VCaP (cell line): ENCODE measurements around the gene STAC3.

Source experiments
- H3K27ac ChIP-seq: fragments of 450-650 bp; 2 replicates; pipeline ENCODE4 v1.5.1; 2017
- TF ChIP-seq, protein P1 (sequence below): fragments of 450-650 bp; conservative IDR thresholded peaks from 2 replicates; pipeline ENCODE4 v1.5.1; 2017; ENCODE audit warnings: mild to moderate bottlenecking, moderate library complexity

Gene STAC3

DNA sequence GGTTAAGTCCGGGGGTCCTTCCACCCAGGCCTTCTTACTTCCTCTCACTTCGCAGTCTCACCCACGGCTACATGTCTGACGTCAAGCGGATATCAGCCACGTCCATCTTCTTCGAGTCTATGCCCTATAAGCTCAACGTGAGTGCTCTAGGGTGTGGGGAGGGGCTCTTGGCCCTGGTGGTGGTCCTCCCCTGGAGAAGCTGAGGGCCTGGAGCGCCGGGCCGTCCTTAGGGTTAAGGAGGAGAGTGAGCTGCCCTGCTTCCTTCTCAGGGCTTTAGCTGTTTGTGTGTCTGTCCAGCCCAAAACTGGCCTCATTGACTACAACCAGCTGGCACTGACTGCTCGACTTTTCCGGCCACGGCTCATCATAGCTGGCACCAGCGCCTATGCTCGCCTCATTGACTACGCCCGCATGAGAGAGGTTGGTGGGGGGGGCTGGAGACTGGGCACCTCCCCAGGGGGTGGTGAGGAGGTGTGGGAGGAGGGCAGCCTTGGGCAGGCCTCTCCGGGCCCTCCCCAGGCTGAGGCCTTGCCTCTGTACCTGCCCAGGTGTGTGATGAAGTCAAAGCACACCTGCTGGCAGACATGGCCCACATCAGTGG, 18.7 kb downstream of the STAC3 start:
- peak overlapping the region; percentile 96; the same call in 1 of the 2 replicates for H3K27ac ChIP-seq
- TF ChIP-seq, protein P1, sequence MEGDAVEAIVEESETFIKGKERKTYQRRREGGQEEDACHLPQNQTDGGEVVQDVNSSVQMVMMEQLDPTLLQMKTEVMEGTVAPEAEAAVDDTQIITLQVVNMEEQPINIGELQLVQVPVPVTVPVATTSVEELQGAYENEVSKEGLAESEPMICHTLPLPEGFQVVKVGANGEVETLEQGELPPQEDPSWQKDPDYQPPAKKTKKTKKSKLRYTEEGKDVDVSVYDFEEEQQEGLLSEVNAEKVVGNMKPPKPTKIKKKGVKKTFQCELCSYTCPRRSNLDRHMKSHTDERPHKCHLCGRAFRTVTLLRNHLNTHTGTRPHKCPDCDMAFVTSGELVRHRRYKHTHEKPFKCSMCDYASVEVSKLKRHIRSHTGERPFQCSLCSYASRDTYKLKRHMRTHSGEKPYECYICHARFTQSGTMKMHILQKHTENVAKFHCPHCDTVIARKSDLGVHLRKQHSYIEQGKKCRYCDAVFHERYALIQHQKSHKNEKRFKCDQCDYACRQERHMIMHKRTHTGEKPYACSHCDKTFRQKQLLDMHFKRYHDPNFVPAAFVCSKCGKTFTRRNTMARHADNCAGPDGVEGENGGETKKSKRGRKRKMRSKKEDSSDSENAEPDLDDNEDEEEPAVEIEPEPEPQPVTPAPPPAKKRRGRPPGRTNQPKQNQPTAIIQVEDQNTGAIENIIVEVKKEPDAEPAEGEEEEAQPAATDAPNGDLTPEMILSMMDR: no peak

GRCh38 chr12:57231276-57232021, 19.5 kb downstream of the STAC3 start:
- TF ChIP-seq, protein P1: no peak
- peak overlapping the region; percentile 96 for H3K27ac ChIP-seq

GRCh38 chr12:57230381-57231155, 20.4 kb downstream of the STAC3 start:
- peak overlapping the region; percentile 96 for H3K27ac ChIP-seq
- TF ChIP-seq, protein P1: no peak

- TF ChIP-seq, protein P1: no peak
- H3K27ac ChIP-seq: peak within 1 kb of the TSS; percentile 96
Observed at GRCh38 chr12:57229634-57230380, 21.2 kb downstream of the STAC3 start, which contains the start of gene SHMT2. SHMT2 (plus strand) TSS chr12:57229711; CDS start chr12:57229779, 68 bp downstream.

DNA sequence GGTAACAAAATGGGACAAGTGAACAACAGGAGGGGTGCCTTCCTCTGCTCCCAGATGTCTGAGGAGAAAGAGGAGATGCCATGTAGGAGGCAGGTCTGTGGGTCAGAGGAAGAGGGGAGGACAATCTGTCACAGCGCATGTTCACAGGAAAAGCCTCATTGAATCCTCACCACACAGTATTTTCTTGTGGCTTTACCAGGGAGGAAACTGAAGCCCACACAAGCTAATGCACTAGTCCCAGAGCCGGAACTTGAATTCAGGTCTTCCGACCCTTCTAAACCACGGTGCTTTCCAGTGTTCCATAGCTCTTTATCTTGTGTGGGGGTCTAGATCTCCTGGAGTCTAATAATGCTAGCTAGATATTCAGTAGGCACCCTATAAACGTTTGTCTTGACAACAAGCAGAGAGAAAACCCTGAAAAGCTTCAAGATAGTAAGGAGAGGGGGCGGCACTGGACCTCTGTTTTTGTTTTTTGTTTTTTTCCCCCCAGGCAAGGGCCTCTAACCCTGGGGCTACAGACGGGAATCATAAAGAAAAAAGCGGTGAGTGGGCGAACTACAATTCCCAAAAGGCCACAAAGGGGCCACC, 21.8 kb downstream of the STAC3 start:
- TF ChIP-seq, protein P1: no peak
- peak overlapping the region; percentile 96 for H3K27ac ChIP-seq

DNA sequence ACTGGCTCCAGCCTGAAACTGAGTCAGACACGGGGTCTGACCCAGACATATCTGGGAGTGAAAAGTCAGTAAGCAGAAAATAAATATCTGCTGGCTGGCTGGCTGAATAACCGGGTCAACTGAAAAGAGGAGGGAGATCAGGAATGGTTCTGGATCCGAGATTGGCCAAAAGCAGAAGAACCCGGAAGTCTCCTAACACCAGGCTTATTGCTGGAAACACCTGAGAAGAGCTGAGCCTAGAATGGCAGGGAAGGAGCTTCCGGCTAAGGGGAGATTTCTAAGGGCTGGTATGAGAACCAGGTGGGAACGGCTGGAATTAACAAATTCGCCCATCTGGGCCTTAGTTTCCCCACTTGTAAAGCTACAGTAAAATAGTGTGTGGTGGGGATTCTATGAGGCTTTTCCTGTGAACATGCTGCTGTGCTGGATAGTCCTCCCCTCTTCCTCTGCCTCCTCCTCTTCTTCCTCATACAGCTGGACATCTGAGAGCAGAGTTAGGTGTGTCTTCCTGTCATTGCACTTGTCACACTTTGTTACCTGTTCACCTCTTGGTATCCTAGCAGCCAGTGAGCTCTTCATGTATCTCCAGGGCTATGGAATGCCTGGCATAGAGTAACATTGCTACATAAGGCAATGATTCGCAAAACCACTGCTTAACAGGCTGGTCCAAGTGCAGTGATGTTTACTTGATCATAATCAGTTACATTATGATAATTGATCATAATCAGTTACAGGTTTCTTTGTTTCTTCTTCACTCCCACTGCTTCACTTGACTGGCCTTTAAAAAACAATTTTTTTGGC, 23.5 kb downstream of the STAC3 start:
- peak overlapping the region; percentile 96 for H3K27ac ChIP-seq
- TF ChIP-seq, protein P1: no peak
